Breast epithelium (tissue), 4 donors: ENCODE results near the gene CCDC15. TPM values are rescaled to one million over a fixed set of nuclear protein-coding genes. Genes with fewer than 3 reads are reported as not detected.

Source experiments
- DNase-seq, 2 donors: peaks; one replicate each; pipeline ENCODE4 v3.0.0-alpha.2; 2019; ENCODE audit warnings: low spot score in 2 of 2
- H3K27ac ChIP-seq, 2 donors: fragments of 200-600 bp; sonication (generic) in 1 of 2; one replicate each; pipeline ENCODE4 v1.5.1; 2016 to 2019; ENCODE audit warnings: mild to moderate bottlenecking in 1 of 2
- H3K27me3 ChIP-seq, 2 donors: fragments of 200-600 bp; sonication (generic) in 1 of 2; one replicate each; pipeline versions ENCODE4 v1.5.1 to v1.6.0; 2017 to 2019; ENCODE audit warnings: control low read depth in 1 of 2, mild to moderate bottlenecking in 1 of 2
- H3K36me3 ChIP-seq: fragments of 200-600 bp; one replicate; pipeline ENCODE4 v1.5.1; 2019
- H3K4me1 ChIP-seq, 2 donors: fragments of 200-600 bp; sonication (generic); one replicate each; pipeline ENCODE4 v1.5.1; 2016 to 2019; ENCODE audit warnings: control low read depth in 1 of 2
- H3K4me3 ChIP-seq, 3 donors: fragments of 200-600 bp; sonication (generic); 1 replicate in 2 of 3; 2 replicates in 1 of 3; pipeline ENCODE4 v1.5.1; 2016 to 2019; ENCODE audit warnings: mild to moderate bottlenecking in 3 of 3, moderate library complexity in 2 of 3
- H3K9me3 ChIP-seq, 2 donors: fragments of 200-600 bp; sonication (generic) in 1 of 2; one replicate each; pipeline ENCODE4 v1.5.1; 2016 to 2019; ENCODE audit warnings: control low read depth in 1 of 2
- POLR2A ChIP-seq: fragments of 450-650 bp; IDR thresholded peaks from one replicate; pipeline ENCODE4 v1.6.1; 2016; ENCODE audit warnings: antibody characterized with exemption, mild to moderate bottlenecking, moderate library complexity
- POLR2AphosphoS5 ChIP-seq, 3 donors: sonication (generic); formaldehyde crosslinking; IDR thresholded peaks; one replicate each; pipeline ENCODE4 v1.6.1; 2017; ENCODE audit warnings: antibody characterized with exemption in 3 of 3
- intact Hi-C: fragments of 100-400 bp; cut with DNase I; formaldehyde crosslinking; loops from one replicate; pipeline ENCODE4 v1.15.1; 2023; ENCODE audit warnings: low total_unique reads
- total RNA-seq, 3 donors: library from RNA; depleted of rRNA; stranded (reverse); fragments of >200 nt; gene quantifications; one replicate each; pipeline ENCODE4 v1.1.0, GENCODE V29; 2016
- TF ChIP-seq, protein P1 (sequence below), 3 donors: fragments of 450-650 bp; IDR thresholded peaks; one replicate each; pipeline ENCODE4 v1.5.1; 2016 to 2017; ENCODE audit warnings: antibody characterized with exemption in 3 of 3, mild to moderate bottlenecking in 3 of 3, moderate library complexity in 3 of 3

The CCDC15 gene
- total RNA-seq, 3 donors from 2014 or later, result 2.1 to 4.4 (median 2.6) TPM

DNA sequence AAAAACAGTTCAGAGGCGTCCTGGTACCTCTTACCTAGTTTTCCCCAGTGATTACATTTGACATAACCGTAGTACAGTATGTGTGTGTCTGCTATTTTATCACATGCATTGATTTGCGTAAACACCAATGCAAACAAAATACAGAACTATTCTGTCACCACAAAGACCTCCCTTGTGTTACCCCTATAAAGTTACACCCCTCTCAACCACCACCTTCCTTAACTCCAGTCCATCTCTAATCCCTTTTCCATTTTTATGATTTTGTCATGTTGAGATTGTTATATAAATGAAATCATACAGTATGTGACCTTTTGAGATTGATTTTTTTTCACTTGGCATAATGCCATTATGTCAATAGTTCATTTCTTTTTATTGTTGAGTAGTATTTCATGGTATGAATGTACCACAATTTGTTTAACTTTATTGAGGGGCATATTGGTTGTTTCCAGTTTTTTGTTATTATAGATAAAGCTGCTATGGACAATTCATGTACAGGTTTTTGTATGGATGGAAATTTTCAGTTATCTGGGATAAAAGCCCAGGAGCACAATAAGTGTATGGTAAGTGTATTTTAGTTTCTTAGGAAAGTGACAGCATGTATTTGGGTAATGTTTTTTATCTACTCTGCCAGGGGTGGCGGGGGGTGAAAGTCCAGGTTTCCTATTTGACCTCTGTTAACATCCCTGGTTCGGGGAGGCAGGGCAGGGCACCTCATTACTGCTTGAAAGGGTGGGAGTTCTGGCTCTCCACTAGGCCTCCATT, 103.1 kb downstream of the CCDC15 start:
- intact Hi-C loops, result no loop called here
- DNase-seq, result no peak

DNA sequence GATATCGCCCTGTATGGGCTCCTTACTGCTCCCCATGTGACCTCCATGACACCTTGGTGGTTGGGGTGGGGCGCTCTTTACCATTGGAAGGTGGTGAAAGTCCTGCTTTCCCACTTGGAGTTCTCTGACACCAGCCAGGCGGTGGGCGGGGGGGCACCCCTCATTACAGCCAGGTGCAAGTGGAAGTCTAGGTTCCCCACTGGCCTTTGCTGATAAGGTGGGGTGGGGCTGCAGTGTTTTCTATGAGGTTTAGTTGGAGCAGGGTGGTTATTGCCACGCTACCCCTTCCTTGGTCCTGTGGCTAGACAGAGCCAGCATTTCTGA, 103.7 kb downstream of the CCDC15 start:
- intact Hi-C loops, result no loop called here
- Histone ChIP-seq H3K27me3 (no peaks in the 10 kb centered on the region), H3K36me3 (no peaks in the 10 kb centered on the region), H3K4me3 (no peak overlapping the region), H3K9me3 (no peaks in the 10 kb centered on the region), H3K27ac (no peak overlapping the region), H3K4me1 (no peaks in the 10 kb centered on the region)
- TF ChIP-seq POLR2A (no peak), POLR2AphosphoS5 (IDR thresholded peaks at IDR 0.05) (no peak)
- TF ChIP-seq, protein P1, sequence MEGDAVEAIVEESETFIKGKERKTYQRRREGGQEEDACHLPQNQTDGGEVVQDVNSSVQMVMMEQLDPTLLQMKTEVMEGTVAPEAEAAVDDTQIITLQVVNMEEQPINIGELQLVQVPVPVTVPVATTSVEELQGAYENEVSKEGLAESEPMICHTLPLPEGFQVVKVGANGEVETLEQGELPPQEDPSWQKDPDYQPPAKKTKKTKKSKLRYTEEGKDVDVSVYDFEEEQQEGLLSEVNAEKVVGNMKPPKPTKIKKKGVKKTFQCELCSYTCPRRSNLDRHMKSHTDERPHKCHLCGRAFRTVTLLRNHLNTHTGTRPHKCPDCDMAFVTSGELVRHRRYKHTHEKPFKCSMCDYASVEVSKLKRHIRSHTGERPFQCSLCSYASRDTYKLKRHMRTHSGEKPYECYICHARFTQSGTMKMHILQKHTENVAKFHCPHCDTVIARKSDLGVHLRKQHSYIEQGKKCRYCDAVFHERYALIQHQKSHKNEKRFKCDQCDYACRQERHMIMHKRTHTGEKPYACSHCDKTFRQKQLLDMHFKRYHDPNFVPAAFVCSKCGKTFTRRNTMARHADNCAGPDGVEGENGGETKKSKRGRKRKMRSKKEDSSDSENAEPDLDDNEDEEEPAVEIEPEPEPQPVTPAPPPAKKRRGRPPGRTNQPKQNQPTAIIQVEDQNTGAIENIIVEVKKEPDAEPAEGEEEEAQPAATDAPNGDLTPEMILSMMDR (IDR thresholded peaks at IDR 0.05), result no peak
- DNase-seq, result no peak

More for the DNA sequence above, 103.1 kb downstream of the CCDC15 start:
- Histone ChIP-seq H3K4me3 (no peak overlapping the region), H3K36me3 (no peaks in the 10 kb centered on the region), H3K27ac (no peak overlapping the region), H3K27me3 (no peaks in the 10 kb centered on the region), H3K4me1 (no peaks in the 10 kb centered on the region), H3K9me3 (no peaks in the 10 kb centered on the region)
- TF ChIP-seq, protein P1 (IDR thresholded peaks at IDR 0.05), result no peak
- TF ChIP-seq POLR2AphosphoS5 (IDR thresholded peaks at IDR 0.05), result no peak
- TF ChIP-seq POLR2A, result no peak

DNA sequence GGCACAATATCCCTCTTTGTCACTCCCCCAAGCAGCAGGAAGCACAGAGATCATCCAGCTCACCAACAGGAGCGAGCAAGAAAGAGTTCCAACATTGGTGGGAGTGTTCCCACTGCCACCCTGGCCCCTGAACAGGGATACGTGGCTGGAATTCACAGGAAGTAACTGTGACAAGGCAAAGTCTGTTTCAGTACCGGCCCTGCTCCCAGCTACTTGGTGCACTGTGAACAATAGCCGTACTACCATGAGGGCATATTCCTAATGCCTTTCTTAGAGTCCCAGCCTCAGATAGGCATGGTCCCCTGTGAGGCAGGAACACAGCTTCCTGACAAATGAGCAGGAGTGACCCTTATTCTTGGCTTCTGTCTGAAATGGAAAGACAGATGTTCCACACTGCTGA, 107.3 kb downstream of the CCDC15 start:
- no peaks in the 10 kb centered on the region for H3K4me1 ChIP-seq
- peaks cover 0 to 11% of the 10 kb centered on the region in 2 donors for H3K27me3 ChIP-seq
- intact Hi-C loops, result no loop called here
- no peak for DNase-seq
- TF ChIP-seq POLR2AphosphoS5 (IDR thresholded peaks at IDR 0.05), result no peak
- TF ChIP-seq POLR2A, result no peak
- TF ChIP-seq, protein P1 (IDR thresholded peaks at IDR 0.05), result no peak
- H3K27ac ChIP-seq, result no peak overlapping the region
- H3K9me3 ChIP-seq, result no peaks in the 10 kb centered on the region
- H3K36me3 ChIP-seq, result no peaks in the 10 kb centered on the region
- no peak overlapping the region for H3K4me3 ChIP-seq

DNA sequence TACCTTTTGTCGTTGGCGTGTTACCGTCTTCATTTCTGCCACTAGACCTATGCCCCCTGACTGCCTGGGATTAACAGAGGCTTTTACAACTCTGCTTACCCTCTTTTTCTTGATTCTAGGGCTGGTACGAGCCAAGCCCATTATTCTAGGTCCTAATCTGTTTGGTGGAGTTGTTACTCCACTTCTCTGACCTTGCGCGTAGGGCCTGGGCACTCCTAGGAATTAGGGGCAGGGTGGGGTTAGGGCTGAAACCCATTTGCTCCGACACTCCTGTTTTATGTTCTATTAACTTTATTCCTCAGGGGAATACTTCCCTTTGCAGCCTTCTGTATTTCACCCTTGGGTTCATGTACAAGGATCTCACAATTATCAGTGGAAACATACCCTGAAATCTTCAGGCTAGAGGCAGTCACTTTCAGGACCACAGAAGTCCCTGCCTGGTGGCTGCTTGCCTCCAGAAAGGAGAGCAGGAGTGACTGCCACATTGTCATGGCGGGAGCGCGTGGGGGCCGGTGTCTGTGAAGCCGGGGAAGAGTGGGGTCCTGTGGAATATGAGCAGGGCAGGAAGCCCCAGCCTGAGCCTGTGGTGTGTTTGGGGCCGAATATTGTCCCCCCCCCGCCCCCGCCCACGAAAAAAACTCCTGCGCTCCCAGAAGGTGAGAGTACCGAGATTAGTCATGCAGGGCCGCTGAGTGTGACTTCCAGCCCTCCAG, 108.4 kb downstream of the CCDC15 start:
- Histone ChIP-seq H3K27me3 (peaks cover 0 to 11% of the 10 kb centered on the region in 2 donors), H3K4me1 (no peaks in the 10 kb centered on the region), H3K4me3 (peak overlapping the region; percentile 60 to 77 (median 69)), H3K27ac (peak overlapping the region; percentile 57 to 63), H3K36me3 (no peaks in the 10 kb centered on the region), H3K9me3 (no peaks in the 10 kb centered on the region)
- DNase-seq, result no peak
- intact Hi-C loops, result no loop called here
- TF ChIP-seq POLR2A (no peak), POLR2AphosphoS5 (IDR thresholded peaks at IDR 0.05) (no peak)
- TF ChIP-seq, protein P1 (IDR thresholded peaks at IDR 0.05), result no peak

DNA sequence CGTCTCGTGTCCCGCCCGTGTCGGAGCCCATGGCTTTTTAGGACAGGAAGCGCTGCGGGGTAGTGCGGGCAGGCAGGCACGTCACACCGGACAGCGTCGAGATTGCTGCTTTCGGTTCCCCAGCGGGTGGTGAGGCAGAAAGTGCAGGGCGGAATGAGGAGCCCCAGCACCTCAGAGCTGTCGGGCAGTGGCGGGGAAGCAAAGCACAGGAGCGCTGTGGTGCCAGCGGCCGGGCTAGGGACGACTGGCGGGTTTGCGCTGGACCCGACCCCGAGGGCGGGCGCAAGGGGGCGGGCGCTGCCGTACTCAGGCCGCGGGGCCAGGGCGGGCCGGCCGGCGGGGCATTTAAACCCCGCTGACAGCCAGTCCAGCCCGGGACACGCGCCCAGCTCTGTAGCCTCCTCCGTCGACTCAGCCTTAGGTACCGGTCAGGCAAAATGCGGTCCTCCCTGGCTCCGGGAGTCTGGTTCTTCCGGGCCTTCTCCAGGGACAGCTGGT, 109.0 kb downstream of the CCDC15 start, which contains the start of gene SLC37A2:
TSS of gene SLC37A2 (plus strand) at position 375 of the 498 bp plus-strand sequence. CDS start at position 438, 63 bp downstream.
- Histone ChIP-seq H3K27me3 (peaks cover 0 to 11% of the 10 kb centered on the region in 2 donors), H3K4me1 (no peaks in the 10 kb centered on the region), H3K36me3 (no peaks in the 10 kb centered on the region), H3K4me3 (peak within 1 kb of the TSS; percentile 60 to 77 (median 69)), H3K27ac (peak within 1 kb of the TSS; percentile 57 to 63), H3K9me3 (no peaks in the 10 kb centered on the region)
- intact Hi-C loops, result no loop called here
- DNase-seq, result peak in 1 of 2 donors; percentile 51
- TF ChIP-seq, protein P1 (IDR thresholded peaks at IDR 0.05), result peak in 1 of 3 donors; percentile 10
- TF ChIP-seq POLR2AphosphoS5 (IDR thresholded peaks at IDR 0.05) (peak in 1 of 3 donors; percentile 21), POLR2A (no peak)
